ENCODE results near the gene ASF1B. TPM values are rescaled to one million over a fixed set of nuclear protein-coding genes. Genes with fewer than 3 reads are reported as not detected.

The ASF1B gene
- total RNA-seq, 1 experiment from 2014 or later = 38.4 TPM

- ATAC-seq = peak; percentile 5
- Mint-ChIP-seq H3K36me3 (no peaks in the 10 kb centered on the region), H3K27ac (no peak within 1 kb of the TSS)
Measured at GRCh38 chr19:14072535-14073260, 63.7 kb downstream of the ASF1B start, which contains the start of gene MISP3. TSS of gene MISP3 (plus strand) at chr19:14072786. CDS start at chr19:14073310, 524 bp downstream.

GRCh38 chr19:14070268-14071050 lies 65.9 kb downstream of the ASF1B start:
- H3K9me3 Mint-ChIP-seq = no peaks in the 10 kb centered on the region
- H3K4me3 Mint-ChIP-seq = peak overlapping the region; percentile 34; the same call in 1 of the 2 replicates
- DNase-seq (ENCODE audit: low spot score) (no peak), ATAC-seq (no peak)
- POLR2A ChIA-PET = no interaction called here
- no peak overlapping the region for H3K27ac Mint-ChIP-seq
- CTCF ChIA-PET = interaction anchor here (0.6 to 6.6 kb wide), 11 partner anchors 12 to 402 kb away, joined by 3 to 164 read pairs (median 13); partner anchors contain the start of genes PALM3 and PODNL1
- peaks cover 8% of the 10 kb centered on the region; the same call in 1 of the 2 replicates for H3K4me1 Mint-ChIP-seq
- H3K27me3 Mint-ChIP-seq (ENCODE audit: low read depth) = peaks cover 46% of the 10 kb centered on the region
- no peaks in the 10 kb centered on the region for H3K36me3 Mint-ChIP-seq
- TF ChIP-seq MXD4 (CRISPR knock-in tag; IDR thresholded peaks at IDR 0.05; ENCODE audit: borderline replicate concordance) = no peak
- no peak for TF ChIP-seq FOXP1 (CRISPR knock-in tag; IDR thresholded peaks at IDR 0.05; ENCODE audit: borderline replicate concordance)
- no peak for TF ChIP-seq PRRX2 (CRISPR knock-in tag; IDR thresholded peaks at IDR 0.05)
- TF ChIP-seq PREB (CRISPR knock-in tag; IDR thresholded peaks at IDR 0.05; ENCODE audit: borderline replicate concordance) = no peak
- TF ChIP-seq SP1 (CRISPR knock-in tag; conservative IDR thresholded peaks at IDR 0.05) = no peak
- TF ChIP-seq ZNF396 (CRISPR knock-in tag; IDR thresholded peaks at IDR 0.05; ENCODE audit: borderline replicate concordance) = no peak
- TF ChIP-seq ZBTB43 (CRISPR knock-in tag; IDR thresholded peaks at IDR 0.05) = no peak
- no peak for TF ChIP-seq NR3C1 (CRISPR knock-in tag; conservative IDR thresholded peaks at IDR 0.05; ENCODE audit: low read depth)
- TF ChIP-seq ZNF219 (CRISPR knock-in tag; IDR thresholded peaks at IDR 0.05; ENCODE audit: borderline replicate concordance) = no peak
- TF ChIP-seq GTF2I (CRISPR knock-in tag; conservative IDR thresholded peaks at IDR 0.05) = no peak
- TF ChIP-seq IRF1 (CRISPR knock-in tag; IDR thresholded peaks at IDR 0.05) = no peak
- TF ChIP-seq CREB1 (CRISPR knock-in tag; IDR thresholded peaks at IDR 0.05) = no peak
- no peak for TF ChIP-seq EMX1 (CRISPR knock-in tag; IDR thresholded peaks at IDR 0.05)
- TF ChIP-seq ZNF281 (CRISPR knock-in tag; IDR thresholded peaks at IDR 0.05) = no peak

More at GRCh38 chr19:14072535-14073260, 63.7 kb downstream of the ASF1B start, which contains the start of gene MISP3:
- DNase-seq (ENCODE audit: low spot score) = no peak
- H3K4me1 Mint-ChIP-seq = peaks cover 8% of the 10 kb centered on the region; the same call in 1 of the 2 replicates
- TF ChIP-seq STAT6 (CRISPR knock-in tag; conservative IDR thresholded peaks at IDR 0.05; ENCODE audit: low read depth) = no peak
- peak; percentile 2; the same call in 1 of the 2 replicates for TF ChIP-seq HMGXB4 (CRISPR knock-in tag; IDR thresholded peaks at IDR 0.05)
- TF ChIP-seq MYBL2 (CRISPR knock-in tag; IDR thresholded peaks at IDR 0.05) = 0 out of 2 replicates have a peak, but pooled peaks have one; percentile 2
- CTCF ChIA-PET = interaction anchor here (0.6 to 6.6 kb wide), 53 partner anchors 8 to 481 kb away, joined by 3 to 164 read pairs (median 6); partner anchors contain the start of genes ASF1B, DCAF15, IL27RA and NANOS3
- peak within 1 kb of the TSS; percentile 84 for H3K4me3 Mint-ChIP-seq
- H3K9me3 Mint-ChIP-seq = no peaks in the 10 kb centered on the region
- peaks cover 67% of the 10 kb centered on the region for H3K27me3 Mint-ChIP-seq (ENCODE audit: low read depth)
- POLR2A ChIA-PET = interaction anchor here (1.0 to 1.4 kb wide), 2 partner anchors 16 to 192 kb away, joined by 3 to 4 read pairs; no protein-coding TSS in a partner anchor

Measured in WTC11 (cell line).